BE2C (cell line): Measurements from ENCODE around the gene RARB.

Experiments used
- DNase-seq: peaks from one replicate; pipeline ENCODE4 v3.0.0-alpha.2; 2020
- H3K27me3 ChIP-seq: fragments of 250-450 bp; sonication (Bioruptor Pico); 2 replicates; pipeline ENCODE4 v1.5.1; 2020; ENCODE audit warnings: mild to moderate bottlenecking
- H3K36me3 ChIP-seq: fragments of 250-450 bp; sonication (Bioruptor Pico); 2 replicates; pipeline ENCODE4 v1.5.1; 2020; ENCODE audit warnings: mild to moderate bottlenecking
- H3K4me1 ChIP-seq: fragments of 250-450 bp; sonication (Bioruptor Pico); 2 replicates; pipeline ENCODE4 v1.5.1; 2020
- H3K4me3 ChIP-seq: 2 replicates; pipeline ENCODE4 v1.5.1; 2011; ENCODE audit warnings: low read depth, low read length
- H3K9me3 ChIP-seq: fragments of 250-450 bp; sonication (Bioruptor Pico); 2 replicates; pipeline ENCODE4 v1.5.1; 2020
- TF ChIP-seq, protein P1 (sequence below): IDR thresholded peaks from 2 replicates; pipeline ENCODE4 v1.5.1; 2012; ENCODE audit warnings: mild to moderate bottlenecking, low read depth, low read length

RARB gene

DNA sequence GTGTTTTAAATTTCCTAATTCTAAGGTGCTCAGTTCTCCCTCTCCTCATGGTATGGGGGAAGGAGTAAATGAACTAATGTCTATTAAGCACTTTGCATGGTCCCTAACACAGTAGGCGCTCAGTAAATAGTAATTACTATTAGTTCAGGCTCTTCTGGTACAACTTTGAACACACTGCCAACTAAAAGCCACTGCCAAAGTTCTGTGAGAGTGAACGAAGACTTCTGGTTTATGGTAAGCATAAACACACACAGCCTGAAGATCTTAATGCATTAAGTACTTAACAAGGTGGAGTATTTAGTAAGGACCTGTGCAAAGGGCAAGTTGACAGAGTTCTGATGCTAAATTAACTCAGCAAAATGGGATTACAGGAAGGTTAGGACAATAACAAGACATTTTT is 24.7 kb downstream of the RARB start:
- no peak for DNase-seq
- Histone ChIP-seq H3K4me3 (no peak overlapping the region), H3K9me3 (no peaks in the 10 kb centered on the region), H3K4me1 (peaks cover 3% of the 10 kb centered on the region), H3K36me3 (no peaks in the 10 kb centered on the region), H3K27me3 (no peaks in the 10 kb centered on the region)
- TF ChIP-seq, protein P1, sequence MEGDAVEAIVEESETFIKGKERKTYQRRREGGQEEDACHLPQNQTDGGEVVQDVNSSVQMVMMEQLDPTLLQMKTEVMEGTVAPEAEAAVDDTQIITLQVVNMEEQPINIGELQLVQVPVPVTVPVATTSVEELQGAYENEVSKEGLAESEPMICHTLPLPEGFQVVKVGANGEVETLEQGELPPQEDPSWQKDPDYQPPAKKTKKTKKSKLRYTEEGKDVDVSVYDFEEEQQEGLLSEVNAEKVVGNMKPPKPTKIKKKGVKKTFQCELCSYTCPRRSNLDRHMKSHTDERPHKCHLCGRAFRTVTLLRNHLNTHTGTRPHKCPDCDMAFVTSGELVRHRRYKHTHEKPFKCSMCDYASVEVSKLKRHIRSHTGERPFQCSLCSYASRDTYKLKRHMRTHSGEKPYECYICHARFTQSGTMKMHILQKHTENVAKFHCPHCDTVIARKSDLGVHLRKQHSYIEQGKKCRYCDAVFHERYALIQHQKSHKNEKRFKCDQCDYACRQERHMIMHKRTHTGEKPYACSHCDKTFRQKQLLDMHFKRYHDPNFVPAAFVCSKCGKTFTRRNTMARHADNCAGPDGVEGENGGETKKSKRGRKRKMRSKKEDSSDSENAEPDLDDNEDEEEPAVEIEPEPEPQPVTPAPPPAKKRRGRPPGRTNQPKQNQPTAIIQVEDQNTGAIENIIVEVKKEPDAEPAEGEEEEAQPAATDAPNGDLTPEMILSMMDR = no peak

DNA sequence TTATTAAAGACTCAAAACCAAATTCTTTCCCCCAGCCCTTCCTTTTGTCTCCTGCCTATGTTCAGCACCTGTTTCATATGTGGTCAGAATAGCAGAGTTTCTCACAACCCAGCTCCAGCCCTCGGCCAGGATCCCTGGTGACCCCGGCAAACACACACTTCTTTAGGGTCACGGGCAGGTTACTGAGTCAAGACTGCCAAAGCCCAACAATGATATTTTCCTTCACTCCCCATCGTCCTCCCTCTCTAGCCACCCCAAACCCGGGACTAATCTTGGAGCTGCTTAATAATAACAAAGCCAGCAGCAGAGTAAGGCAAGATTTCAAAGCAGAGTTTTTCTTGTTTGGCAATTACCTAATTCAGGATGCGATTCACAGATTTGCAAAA is 25.5 kb downstream of the RARB start:
- TF ChIP-seq, protein P1 = no peak
- no peaks in the 10 kb centered on the region for H3K27me3 ChIP-seq
- H3K9me3 ChIP-seq = no peaks in the 10 kb centered on the region
- no peaks in the 10 kb centered on the region for H3K36me3 ChIP-seq
- no peak for DNase-seq
- H3K4me3 ChIP-seq = peak overlapping the region; percentile 46
- H3K4me1 ChIP-seq = peaks cover 3% of the 10 kb centered on the region

DNA sequence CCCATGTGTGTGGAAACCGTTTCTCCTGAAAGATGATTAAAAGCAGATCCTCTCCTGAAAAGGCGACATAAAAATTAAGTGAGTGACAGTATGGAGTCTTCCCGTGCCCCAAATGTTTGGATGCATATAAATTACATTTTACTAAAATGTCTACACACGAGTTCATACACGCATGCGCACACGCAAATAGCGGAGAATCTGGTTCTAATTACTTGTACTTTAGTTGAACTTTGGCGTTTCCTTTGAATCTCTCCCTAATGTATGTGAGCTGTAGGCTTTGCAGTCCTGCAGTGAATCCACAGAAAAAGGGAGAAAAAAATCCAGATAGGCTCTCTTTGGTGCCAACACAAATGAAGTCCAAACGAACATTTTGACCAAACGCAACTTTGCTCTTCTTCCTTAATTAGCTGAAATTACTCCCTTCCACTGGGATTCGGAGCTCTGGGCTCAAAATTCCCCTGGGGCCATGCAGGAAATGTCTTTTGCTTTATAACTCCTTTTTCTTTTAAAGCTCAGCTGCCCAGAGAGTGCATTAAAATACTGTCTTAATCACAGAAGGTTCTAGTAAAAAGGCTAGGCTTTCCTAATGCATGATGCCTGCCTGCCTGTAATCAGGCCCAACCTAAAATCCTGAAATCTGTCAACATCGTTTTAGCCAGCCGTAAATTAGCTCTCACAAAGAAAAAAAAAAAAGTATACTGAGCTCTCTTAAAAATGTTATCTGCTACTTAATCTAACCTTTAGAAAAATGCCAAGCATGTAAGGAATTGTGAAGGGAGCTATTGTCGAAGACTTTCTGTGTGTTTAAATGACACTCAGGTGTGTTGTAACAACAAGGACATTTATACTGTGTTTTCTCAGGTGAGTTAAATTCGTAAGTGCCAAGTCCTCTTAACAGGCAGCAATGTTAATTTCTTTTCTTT is 26.2 kb downstream of the RARB start:
- peak; percentile 24 for DNase-seq
- TF ChIP-seq, protein P1 = no peak
- Histone ChIP-seq H3K4me1 (peaks cover 3% of the 10 kb centered on the region), H3K9me3 (no peaks in the 10 kb centered on the region), H3K27me3 (no peaks in the 10 kb centered on the region), H3K36me3 (no peaks in the 10 kb centered on the region), H3K4me3 (peak overlapping the region; percentile 46)

DNA sequence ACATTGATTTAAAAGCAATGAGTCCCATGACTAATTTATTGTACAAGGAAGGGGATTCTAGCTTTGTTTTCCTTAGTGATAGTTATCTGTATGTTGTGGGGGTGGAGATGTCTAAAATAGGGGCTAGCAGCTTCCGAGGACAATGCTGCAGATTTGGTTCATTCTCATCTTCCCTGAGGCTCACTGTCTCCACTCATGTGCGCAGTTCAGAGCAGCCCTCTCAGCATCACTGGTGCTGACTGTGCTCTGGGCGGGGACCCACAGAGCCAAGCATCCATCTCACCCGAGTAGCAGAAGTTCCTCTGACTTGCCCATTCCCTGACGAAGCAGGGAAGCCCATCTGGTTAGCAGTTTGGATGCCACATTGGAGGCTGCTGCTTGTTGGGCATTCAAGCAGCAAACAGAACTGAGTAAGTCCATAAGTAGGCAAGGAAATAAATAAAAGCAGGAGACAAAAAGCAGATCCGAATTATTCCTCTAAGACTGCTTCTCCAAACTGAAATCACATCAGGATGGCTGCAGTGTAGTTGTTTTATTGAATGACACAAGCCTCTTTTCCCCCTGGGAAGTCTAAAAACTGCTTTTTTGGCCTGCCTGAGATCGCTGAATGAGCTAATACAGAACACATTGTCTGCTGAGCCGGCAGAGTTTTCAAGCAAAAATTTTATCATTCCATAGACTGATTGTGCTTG is 27.5 kb downstream of the RARB start:
- H3K9me3 ChIP-seq = no peaks in the 10 kb centered on the region
- H3K4me1 ChIP-seq = peaks cover 3% of the 10 kb centered on the region
- peak; percentile 46 for DNase-seq
- TF ChIP-seq, protein P1 = no peak
- no peak overlapping the region for H3K4me3 ChIP-seq
- H3K36me3 ChIP-seq = no peaks in the 10 kb centered on the region
- H3K27me3 ChIP-seq = no peaks in the 10 kb centered on the region

DNA sequence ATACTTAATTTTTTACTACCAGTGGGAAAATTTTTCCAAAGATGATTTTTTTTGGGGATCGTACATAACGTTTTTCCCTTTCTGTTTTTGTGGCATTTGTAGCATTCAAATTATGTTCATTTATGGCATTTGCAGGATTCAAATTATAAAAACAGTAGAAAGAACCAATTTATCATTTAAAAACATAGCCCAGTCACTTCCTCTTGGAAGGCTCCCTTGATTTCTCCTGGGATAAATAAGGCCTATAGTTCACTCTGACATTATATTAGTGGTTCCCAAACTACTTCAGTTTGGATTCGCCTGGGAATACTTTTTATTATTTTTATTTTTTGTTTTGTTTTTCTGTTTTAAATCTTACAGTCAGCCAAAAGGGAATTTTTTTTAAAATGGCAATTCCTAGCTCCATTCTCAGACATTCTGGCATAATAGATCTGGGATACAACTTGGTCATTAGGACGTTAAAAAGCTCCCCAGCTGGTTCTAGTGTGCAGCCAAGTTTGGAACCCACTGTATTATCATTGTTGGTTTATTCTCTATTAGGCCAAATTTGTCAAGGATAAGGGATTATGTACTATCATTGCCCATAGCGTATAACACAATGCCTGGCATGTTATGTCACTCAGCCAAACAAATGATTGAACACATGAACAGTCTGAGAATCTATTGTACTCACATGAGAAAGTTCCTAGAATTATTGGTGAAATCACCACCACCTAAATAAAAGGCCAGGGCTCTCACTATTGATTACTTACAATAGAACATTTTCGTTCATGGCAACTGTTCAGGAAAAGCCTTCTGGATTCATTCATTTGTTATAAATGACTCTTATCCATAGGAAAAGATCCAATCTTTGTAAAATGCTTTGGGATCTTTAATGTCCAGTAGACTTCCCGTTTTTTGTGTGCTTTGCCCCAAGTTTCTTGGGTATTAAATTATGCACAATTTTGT is 28.9 kb downstream of the RARB start:
- no peak overlapping the region for H3K4me3 ChIP-seq
- H3K36me3 ChIP-seq = no peaks in the 10 kb centered on the region
- TF ChIP-seq, protein P1 = no peak
- H3K9me3 ChIP-seq = no peaks in the 10 kb centered on the region
- peaks cover 3% of the 10 kb centered on the region for H3K4me1 ChIP-seq
- no peak for DNase-seq
- no peaks in the 10 kb centered on the region for H3K27me3 ChIP-seq
